Activated CD4-positive, alpha-beta T cell treated with anti-CD3 and anti-CD28 coated beads, Interleukin-2, Interleukin-4, amounts not matched to agents 100 ng/mL and 50 ng/mL, durations not matched to agents 16 hours and 8 hours (primary cell): ENCODE results near the gene CPSF3.

ENCODE experiments used
- DNase-seq: peaks from one replicate; pipeline ENCODE4 v3.0.0-alpha.2; 2020; ENCODE audit warnings: low spot score

The CPSF3 gene

GRCh38 chr2:9423100-9423921 is at the start of gene CPSF3, which contains the start of gene ITGB1BP1:
Gene CPSF3, plus strand, starts transcription at chr2:9423654. Its CDS starts 120 bp downstream, at chr2:9423774.
Gene ITGB1BP1, minus strand, starts transcription at chr2:9423528. Its CDS starts 4,831 bp downstream, at chr2:9418697.
- DNase-seq, result peak; percentile 99

- no peak for DNase-seq
Measured at GRCh38 chr2:9374071-9374730, 49.3 kb upstream of the CPSF3 start.

GRCh38 chr2:9375857-9376428 is 47.5 kb upstream of the CPSF3 start:
- DNase-seq, result no peak

- DNase-seq, result no peak
Measured at GRCh38 chr2:9377461-9378097, 45.9 kb upstream of the CPSF3 start.

GRCh38 chr2:9378433-9379390 is 44.7 kb upstream of the CPSF3 start:
- DNase-seq, result no peak

GRCh38 chr2:9379391-9379755 is 44.1 kb upstream of the CPSF3 start:
- no peak for DNase-seq

- DNase-seq, result no peak
Measured at GRCh38 chr2:9380702-9381628, 42.5 kb upstream of the CPSF3 start.

- no peak for DNase-seq
Measured at GRCh38 chr2:9382604-9383235, 40.7 kb upstream of the CPSF3 start.

GRCh38 chr2:9384521-9384920 is 38.9 kb upstream of the CPSF3 start:
- DNase-seq, result no peak

GRCh38 chr2:9385841-9386240 is 37.6 kb upstream of the CPSF3 start:
- DNase-seq, result no peak

GRCh38 chr2:9388199-9388681 is 35.2 kb upstream of the CPSF3 start:
- DNase-seq, result no peak

GRCh38 chr2:9388950-9389911 is 34.2 kb upstream of the CPSF3 start:
- DNase-seq, result no peak

- DNase-seq, result no peak
Measured at GRCh38 chr2:9390151-9390850, 33.2 kb upstream of the CPSF3 start.

- DNase-seq, result no peak
Measured at GRCh38 chr2:9390991-9391390, 32.5 kb upstream of the CPSF3 start.

- DNase-seq, result no peak
Measured at GRCh38 chr2:9391961-9392720, 31.3 kb upstream of the CPSF3 start.

GRCh38 chr2:9392898-9393765 is 30.3 kb upstream of the CPSF3 start:
- no peak for DNase-seq
